ENCODE measurements around the gene FOXP1. TPM values are rescaled to one million over a fixed set of nuclear protein-coding genes. Genes with fewer than 3 reads are reported as not detected.

The FOXP1 gene
- total RNA-seq, 1 experiment from 2014 or later = 2.9 TPM

GRCh38 chr3:71211083-71211482, 372.4 kb downstream of the FOXP1 start:
- in situ Hi-C loops (cut with HindIII; ENCODE audit: low pct_unique_long_range_greater_than_20kb, low sequenced_read_pairs) (no loop called here), intact Hi-C loops (cut with micrococcal nuclease; ENCODE audit: unreplicated experiment) (no loop called here)
- Histone ChIP-seq H3K9me3 (ENCODE audit: control insufficient read depth, insufficient read depth, low read depth, low read length) (no peaks in the 10 kb centered on the region), H3K27me3 (ENCODE audit: control insufficient read depth, insufficient read depth, low read length) (no peaks in the 10 kb centered on the region), H3K4me3 (ENCODE audit: low read depth in 2 of 2, low read length in 2 of 2) (no peak overlapping the region), H3K4me1 (ENCODE audit: control insufficient read depth, insufficient read depth, low read length) (no peaks in the 10 kb centered on the region), H3K36me3 (ENCODE audit: control insufficient read depth, insufficient read depth, low read length) (no peaks in the 10 kb centered on the region), H3K27ac (ENCODE audit: low read length) (no peak overlapping the region)
- BruUV-seq (replicated peaks) = no TSS peak
- ATAC-seq (no peak), DNase-seq (ENCODE audit: low read depth, low spot score) (no peak)
- no peak for TF ChIP-seq SIN3A (IDR thresholded peaks at IDR 0.05; ENCODE audit: borderline replicate concordance, insufficient read depth, low read depth, low read length)
- TF ChIP-seq POLR2AphosphoS5 (IDR thresholded peaks at IDR 0.05; ENCODE audit: low read depth, low read length) = no peak
- TF ChIP-seq TCF7L2 (IDR thresholded peaks at IDR 0.05; ENCODE audit: low read depth, low read length) = no peak
- TF ChIP-seq CTCF (IDR thresholded peaks at IDR 0.05) = no peak
- no peak for TF ChIP-seq REST (IDR thresholded peaks at IDR 0.05; ENCODE audit: insufficient read depth in 1 of 2, low read depth in 2 of 2, low read length in 1 of 2)
- CTCF ChIA-PET = no interaction called here
- POLR2A ChIA-PET = no interaction called here

GRCh38 chr3:71210257-71211007, 373.1 kb downstream of the FOXP1 start:
- Histone ChIP-seq H3K36me3 (ENCODE audit: control insufficient read depth, insufficient read depth, low read length) (no peaks in the 10 kb centered on the region), H3K27me3 (ENCODE audit: control insufficient read depth, insufficient read depth, low read length) (no peaks in the 10 kb centered on the region), H3K4me1 (ENCODE audit: control insufficient read depth, insufficient read depth, low read length) (no peaks in the 10 kb centered on the region), H3K9me3 (ENCODE audit: control insufficient read depth, insufficient read depth, low read depth, low read length) (no peaks in the 10 kb centered on the region), H3K4me3 (ENCODE audit: low read depth in 2 of 2, low read length in 2 of 2) (no peak overlapping the region), H3K27ac (ENCODE audit: low read length) (no peak overlapping the region)
- POLR2A ChIA-PET = no interaction called here
- no TSS peak for BruUV-seq (replicated peaks)
- no peak for DNase-seq (ENCODE audit: low read depth, low spot score)
- intact Hi-C loops (cut with micrococcal nuclease; ENCODE audit: unreplicated experiment) = no loop called here
- ATAC-seq = no peak
- CTCF ChIA-PET = no interaction called here
- in situ Hi-C loops (cut with HindIII; ENCODE audit: low pct_unique_long_range_greater_than_20kb, low sequenced_read_pairs) = no loop called here
- TF ChIP-seq CTCF (IDR thresholded peaks at IDR 0.05) (no peak), SIN3A (IDR thresholded peaks at IDR 0.05; ENCODE audit: borderline replicate concordance, insufficient read depth, low read depth, low read length) (no peak), REST (IDR thresholded peaks at IDR 0.05; ENCODE audit: insufficient read depth in 1 of 2, low read depth in 2 of 2, low read length in 1 of 2) (no peak), TCF7L2 (IDR thresholded peaks at IDR 0.05; ENCODE audit: low read depth, low read length) (no peak), POLR2AphosphoS5 (IDR thresholded peaks at IDR 0.05; ENCODE audit: low read depth, low read length) (no peak)

Data from Panc1 (cell line).